ENCODE measurements around the gene ATG2B.

GRCh38 chr14:96304956-96305355 is 58.2 kb downstream of the ATG2B start:
- no peak for TF ChIP-seq POLR2AphosphoS5 (IDR thresholded peaks at IDR 0.05; ENCODE audit: borderline replicate concordance, low read depth, low read length)
- TF ChIP-seq FOXP2 (optimal IDR thresholded peaks at IDR 0.05; ENCODE audit: control extremely low read depth, extremely low read length, insufficient read depth), result no peak
